GM19025 (cell line): ENCODE results near the gene PDIA3.
"Not testable (repeated sequence)": the region's sequence is repeated elsewhere in the genome, so short reads cannot be mapped to it uniquely, and the experiment has no call there.

Experiments used
- ATAC-seq: cut with Tn5 transposase; IDR thresholded peaks from one replicate; pipeline ENCODE4 v1.9.1; 2021; ENCODE audit warnings: mild to moderate bottlenecking, low read depth, moderate library complexity; ENCODE audit not compliant: unreplicated experiment

The PDIA3 gene

DNA sequence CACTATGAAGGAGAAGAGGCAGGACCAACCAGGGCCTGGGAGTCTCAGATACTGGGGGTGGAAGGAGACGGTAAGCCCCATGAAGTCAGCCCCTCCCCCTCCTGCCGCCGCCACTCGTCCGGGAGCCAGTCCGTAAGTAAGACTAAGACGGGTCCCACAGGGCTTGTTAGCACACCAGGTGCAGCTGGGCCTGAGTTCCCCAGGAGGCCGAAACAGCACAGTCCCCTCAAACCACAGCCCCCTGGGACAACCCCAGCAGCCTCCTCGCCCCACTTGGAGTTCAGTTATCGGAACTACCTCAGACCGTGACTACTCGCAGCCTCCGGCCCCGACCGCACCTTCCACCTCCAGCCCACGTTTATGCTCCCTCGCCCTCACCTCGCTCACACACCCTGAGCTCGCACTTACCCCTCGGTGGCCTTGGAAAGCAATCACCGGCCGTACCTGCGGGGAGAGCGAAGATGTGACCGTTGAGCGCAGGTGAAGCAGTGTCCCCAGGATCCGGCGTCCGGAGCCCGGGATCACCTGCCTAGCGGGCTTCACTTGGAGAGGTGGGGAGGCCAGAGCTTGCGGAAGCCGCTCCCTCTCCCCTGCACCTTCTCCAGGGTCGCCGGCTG is 30.0 kb downstream of the PDIA3 start:
- ATAC-seq, result peak; percentile 67

DNA sequence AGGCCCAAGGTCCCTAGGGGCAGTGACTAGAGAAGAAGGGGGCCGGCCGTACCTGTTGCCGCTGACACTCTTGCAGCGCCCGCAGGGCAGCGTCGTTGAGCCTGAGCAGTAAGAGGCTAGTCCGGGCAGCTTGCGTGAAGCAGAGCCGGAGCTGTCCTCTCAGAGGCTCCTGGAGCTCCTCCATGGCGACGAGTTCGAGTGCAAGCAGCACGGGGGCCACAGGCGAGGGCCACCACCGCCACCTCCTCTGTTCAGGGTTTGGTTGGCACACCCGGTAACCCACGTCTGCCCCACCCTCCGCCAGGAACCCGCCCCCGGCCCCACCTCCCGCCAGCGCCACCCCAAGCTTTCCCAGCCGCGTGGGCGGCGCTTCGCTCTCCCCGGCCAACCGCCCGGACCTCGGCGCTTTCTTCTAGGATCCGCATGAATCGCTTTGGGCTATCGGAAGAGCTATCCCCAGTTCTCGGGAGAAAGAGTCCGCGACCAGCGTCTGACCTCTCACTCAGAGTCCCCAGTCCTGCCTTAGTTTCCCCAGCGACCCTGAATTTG is 30.6 kb downstream of the PDIA3 start, which contains the start of gene ELL3:
ELL3 (minus strand) TSS at position 249 of the 549 bp plus-strand sequence; CDS start at position 184, 65 bp downstream.
- ATAC-seq, result peak; percentile 35

DNA sequence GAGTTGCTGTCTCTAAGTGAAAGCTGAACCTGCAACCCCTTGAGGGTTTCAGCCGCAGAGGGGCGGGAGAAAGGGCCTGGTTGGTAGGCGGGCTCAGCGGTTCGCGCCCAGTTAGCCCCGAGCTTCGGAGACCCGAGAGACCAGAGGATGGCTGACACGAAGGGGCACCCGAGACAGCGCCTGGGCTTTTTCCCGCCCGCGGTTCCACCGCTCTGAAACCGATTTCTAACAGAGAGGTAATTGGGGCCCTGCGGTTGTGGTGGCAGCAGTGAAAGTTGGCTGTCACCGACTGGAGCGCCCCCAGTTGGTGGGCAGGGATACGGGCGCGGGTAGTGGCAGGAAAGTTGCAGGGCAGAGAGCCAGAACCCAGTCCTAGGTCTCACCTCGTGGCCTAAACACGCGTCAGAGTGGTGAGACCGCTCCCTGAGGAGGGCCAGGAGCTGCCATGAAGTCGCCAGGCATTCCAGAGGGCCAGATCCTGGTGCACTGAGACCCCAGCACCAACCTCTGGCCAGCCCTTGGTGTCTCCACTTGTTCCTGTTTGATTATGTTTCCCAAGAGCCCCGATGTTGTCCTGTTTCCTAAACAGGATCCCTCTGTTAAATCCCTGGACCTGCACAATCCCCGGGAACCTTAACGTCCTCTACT is 31.2 kb downstream of the PDIA3 start:
- ATAC-seq, result peak; percentile 38

DNA sequence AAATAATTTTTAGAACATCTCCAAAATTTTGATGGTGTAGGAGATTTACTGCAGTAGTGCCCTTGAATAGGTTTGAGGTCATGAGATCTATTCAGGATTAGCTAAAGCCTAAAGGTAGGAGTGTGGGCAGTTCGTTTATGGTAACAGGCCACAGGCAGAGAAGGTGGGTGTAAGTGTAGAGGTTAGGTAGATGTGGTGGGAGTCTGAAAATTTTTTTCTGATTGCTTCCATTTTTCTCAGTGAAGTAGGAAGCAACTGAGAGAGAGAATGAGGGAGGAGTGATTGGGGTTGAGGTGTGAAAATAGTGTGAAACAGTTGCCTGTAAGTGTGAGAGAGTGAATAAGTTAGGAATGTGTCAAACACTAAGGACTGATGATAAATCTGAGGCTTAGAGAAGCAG is 32.8 kb downstream of the PDIA3 start:
- ATAC-seq, result no peak

DNA sequence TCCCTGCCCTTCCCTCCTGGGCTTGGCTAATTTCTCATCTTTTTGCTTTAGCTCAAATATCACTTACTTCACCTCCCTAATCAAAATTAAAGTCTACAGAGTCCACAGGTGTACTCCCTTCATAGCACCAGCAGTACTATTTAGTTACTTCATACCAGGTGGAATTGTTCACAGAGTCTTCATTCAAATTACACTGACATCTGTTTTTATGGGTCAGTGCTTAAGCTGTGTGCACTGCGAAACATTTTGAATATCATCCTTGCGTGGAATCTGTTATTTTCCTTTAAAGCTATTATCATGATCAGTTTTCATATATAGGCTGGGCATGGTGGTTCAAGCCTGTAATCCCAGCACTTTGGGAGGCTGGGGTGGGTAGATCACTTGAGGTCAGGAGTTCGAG is 43.2 kb downstream of the PDIA3 start:
- no peak for ATAC-seq

DNA sequence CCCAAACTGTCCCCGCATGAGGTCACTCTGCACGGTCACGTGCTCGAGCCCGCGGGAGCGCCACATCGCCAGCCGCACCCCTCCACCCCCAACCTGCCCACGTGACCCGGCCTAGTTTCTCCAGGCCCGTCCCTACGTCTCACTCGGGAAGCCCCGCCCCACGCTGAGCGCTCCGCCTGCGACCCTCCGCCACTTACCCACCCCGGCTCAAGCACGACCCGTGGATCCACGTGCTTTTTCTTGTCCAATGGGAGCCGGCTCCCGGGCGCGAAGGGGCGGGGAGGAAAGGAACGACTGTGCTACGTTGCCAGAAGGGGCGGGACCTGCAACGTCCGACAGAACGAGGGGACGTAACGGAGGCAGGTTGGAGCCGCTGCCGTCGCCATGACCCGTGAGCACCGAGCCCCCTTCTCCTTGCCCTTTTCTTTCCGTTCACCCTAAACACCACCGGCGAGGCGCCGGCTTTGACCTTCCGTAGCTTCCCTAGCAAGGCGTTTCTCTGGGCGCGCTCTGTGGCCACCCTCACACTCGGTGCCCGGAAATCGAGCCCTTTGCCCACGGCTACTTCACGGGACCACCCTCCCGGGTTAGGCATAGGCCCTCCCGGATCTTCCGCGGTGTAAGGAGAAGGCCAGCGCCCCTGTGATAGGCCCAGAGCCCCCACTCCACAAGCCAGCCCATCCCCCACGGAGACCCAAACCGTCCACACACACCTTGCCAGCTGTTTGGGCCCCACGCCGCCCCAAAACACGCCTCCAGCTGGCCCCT is 45.9 kb downstream of the PDIA3 start, which contains the start of gene SERF2:
SERF2 (plus strand) TSS at position 328 of the 768 bp plus-strand sequence; CDS start at position 385, 57 bp downstream.
- peak; percentile 86 for ATAC-seq

DNA sequence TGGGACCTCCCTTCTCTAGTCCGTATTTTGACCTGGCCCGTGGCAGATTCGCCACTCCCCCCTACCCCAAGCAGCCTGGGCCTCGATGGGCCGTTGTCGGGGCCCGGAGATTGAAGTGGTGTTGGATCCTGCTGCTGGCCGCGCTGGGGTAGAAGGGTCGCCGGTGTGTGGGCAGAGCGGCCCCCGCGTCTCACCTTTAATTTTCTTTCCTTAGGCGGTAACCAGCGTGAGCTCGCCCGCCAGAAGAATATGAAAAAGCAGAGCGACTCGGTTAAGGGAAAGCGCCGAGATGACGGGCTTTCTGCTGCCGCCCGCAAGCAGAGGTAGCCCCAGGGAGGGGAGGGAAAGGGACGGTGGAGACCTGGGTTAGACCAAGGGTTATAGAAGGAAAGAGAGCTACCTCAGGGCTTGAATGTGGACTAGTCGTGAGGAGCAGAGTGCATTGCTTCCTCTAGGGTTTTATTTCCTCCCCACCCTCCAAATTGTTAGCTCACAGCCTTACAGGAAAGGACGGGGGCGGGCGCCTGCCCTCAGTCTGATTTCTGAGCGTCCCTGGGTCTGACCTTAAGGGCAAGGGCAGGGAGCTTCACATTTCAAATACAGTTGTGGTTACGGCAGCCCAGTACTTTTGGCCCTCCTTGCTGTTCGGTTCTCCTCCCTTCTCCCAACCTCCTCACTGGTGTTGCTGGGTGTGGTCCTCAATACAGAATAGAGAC is 46.7 kb downstream of the PDIA3 start:
- ATAC-seq, result no peak

DNA sequence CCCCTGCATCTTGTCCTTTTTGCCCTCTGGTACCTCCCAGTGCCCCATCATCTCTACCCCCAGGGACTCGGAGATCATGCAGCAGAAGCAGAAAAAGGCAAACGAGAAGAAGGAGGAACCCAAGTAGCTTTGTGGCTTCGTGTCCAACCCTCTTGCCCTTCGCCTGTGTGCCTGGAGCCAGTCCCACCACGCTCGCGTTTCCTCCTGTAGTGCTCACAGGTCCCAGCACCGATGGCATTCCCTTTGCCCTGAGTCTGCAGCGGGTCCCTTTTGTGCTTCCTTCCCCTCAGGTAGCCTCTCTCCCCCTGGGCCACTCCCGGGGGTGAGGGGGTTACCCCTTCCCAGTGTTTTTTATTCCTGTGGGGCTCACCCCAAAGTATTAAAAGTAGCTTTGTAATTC is 47.4 kb downstream of the PDIA3 start:
- ATAC-seq, result no peak

DNA sequence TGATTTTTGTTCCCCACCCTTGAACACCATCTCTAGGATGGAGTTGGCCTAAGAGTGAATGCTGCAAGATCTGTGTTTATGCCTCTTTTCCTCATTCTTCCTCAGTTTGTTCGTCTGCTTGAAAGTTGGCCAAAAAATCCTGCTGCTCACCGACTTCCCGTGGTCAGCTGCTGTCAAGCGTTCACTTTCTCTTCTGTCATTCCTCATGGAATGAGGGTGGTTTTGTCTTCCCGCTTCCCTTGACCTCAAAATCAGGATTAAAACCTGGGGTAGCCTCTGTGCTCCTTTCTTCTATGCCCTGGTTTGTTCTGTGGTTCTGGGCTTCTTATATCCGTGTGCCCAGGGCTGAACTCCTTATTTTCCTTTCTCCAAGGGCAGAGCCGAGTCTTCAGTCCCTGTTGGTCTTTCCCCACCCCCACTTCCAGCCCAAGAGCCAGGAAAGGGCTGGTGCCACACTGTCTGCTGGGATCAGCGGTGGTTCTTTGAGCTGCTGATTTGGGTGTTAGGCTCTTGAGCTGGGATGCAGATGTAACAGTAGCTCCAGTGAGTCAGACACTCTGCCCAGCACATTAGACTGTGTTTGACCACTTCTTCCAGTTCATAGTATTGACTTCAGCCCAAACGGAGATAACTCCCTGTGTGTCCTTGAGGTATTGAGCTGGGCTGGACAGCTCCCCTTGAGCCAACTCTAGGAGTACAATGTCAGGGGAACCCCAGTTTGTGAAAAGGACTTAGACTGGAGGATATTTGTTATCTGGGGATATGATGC is 48.2 kb downstream of the PDIA3 start:
- ATAC-seq, result no peak

DNA sequence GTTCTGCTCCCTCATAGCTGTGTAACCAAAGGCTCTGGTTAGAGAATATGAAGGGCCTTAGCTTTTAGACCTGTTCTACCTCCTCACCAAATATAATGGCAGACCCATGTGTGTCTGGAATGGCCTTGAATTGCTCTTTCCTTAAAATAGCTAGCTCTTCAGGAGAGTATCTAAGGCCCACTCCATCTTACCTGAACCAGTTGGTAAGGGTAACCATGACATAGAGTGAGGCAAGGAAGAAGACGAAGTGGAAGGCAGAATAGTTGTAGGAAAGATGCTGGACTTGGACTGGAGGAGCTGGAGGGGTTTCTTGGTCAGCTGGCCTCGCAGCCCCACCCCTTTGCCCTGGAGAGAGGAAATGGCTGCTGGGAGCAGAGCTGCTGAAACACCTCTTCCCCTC is 49.0 kb downstream of the PDIA3 start:
- ATAC-seq, result no peak

DNA sequence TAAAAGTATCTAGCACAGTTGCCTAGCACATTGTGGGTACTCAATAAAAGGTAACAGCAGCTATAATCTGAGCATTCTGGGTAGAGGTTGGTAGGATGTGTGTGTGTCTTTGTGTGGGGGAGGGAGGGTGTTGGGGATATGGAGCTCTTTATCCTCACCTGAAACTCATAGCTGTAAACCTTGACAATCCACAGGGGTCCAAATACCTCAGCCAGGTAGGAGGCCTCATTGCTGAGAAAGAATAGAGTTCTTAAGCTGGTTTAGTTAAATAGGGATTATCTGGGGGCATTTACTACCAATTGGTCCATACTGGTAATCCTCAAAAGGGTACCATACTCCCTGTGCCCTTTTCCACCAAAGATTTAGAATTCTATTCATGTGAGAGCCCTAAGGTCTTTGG is 49.8 kb downstream of the PDIA3 start:
- no peak for ATAC-seq

DNA sequence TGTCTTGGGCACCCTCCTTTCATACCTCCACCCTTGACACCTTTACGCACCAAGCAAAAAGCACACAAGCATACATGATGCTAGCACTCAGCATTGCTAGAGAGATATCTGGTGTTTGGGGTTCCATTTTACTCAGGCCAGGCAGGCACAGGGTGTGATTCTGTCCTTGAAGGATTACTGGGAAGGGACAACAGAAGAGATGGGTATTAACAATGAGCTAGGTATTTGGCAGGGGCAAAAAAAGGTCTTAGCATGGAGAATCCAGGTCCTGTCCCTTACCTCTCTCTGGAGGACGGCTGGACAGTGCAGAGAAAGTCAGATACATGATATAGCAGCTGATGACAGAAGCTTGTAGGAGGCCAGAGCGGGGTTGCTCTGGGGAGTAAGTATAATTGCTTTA is 50.3 kb downstream of the PDIA3 start:
- no peak for ATAC-seq

DNA sequence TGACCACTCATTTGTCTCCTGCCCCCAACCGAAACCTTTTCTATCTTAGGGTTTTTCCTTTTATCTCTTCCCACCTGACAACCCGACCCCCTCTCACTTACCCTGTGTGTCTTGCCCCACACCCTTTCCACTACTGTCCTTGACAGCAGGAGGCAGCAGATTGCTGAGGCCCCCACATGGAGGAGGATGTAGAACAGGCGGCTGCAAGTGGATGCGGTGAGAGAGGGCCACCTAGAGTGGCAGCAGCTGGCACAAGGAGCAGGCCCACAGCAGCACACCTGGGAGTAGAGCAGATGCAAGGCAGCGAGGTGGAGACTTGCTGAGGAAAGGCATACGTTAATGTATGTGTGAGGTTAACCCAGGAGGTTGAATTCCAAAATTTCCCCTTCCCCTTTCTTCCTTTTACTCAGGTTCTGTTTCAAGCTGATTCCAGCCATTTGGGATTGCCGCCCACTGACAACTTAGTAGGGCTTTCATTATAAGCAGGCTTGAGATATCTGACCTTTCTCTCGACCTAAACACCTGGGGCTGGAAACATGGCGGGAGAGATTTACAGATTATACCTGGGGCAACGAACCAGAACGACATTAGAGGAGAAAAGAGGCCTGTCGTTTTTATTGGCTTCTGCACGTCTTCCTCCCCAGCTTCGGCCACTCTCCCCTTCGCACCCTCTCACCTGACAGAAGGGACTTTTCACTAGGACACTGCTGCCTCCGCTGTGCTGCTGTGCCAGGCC is 53.1 kb downstream of the PDIA3 start:
- ATAC-seq, result no peak

DNA sequence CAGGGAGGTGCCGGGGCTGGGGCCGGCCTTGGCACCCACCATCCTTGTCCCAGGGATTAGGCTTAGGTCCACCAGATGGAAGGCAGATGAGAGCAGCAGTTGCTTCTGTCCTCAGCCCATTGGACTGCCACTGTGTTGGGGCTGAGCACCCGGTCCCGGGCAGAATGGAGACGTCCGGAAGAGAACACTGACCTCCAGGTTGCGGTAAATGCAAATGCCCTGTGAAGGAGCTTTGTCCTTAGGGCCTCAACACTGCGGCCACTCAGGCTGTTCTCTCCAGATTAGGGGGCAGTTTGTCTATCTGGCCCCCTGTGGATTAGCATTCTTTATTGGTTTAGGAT is 53.7 kb downstream of the PDIA3 start, which contains the start of gene SERINC4:
SERINC4 (minus strand) TSS at position 276 of the 341 bp plus-strand sequence; CDS start at position 42, 234 bp downstream.
- ATAC-seq, result no peak

DNA sequence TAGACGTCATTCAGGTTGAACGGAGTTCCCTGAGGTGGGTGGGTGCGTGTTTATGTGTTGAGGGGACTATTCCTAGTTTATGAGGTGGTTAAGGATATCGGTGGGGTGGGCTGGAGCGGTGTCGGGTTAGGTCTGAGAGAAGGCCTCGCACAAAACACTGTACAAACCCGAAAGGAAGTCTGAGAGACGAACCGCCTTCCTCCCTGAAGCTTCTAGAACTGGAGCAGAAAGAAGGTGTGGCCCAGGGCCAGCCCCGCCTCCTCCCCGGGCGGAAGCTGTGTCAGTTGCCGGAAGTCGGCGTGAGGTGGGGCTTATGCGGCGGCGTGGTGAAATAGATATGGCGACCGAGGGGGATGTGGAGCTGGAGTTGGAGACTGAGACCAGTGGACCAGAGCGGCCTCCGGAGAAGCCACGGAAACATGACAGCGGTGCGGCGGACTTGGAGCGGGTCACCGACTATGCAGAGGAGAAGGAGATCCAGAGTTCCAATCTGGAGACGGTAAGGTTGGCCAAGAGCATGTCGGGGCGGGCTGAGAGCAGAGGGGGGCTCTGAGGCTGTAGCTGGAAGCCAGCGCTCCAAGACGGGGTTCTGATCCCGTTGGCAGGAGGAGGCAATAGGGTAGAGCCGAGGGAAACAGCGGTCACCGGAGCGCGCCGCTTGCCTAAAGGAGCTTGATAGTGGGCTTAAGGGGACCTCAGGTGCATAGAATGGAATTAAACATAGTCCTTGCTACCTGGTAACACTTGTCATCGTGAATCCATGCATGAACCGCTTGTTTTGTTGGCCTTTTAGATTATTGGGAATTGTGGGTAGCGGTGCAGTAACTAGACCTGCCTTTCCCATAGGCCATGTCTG is 54.3 kb downstream of the PDIA3 start, which contains the start of gene HYPK:
HYPK (plus strand) TSS at position 314 of the 856 bp plus-strand sequence; CDS start at position 338, 24 bp downstream.
- ATAC-seq, result peak; percentile 89

DNA sequence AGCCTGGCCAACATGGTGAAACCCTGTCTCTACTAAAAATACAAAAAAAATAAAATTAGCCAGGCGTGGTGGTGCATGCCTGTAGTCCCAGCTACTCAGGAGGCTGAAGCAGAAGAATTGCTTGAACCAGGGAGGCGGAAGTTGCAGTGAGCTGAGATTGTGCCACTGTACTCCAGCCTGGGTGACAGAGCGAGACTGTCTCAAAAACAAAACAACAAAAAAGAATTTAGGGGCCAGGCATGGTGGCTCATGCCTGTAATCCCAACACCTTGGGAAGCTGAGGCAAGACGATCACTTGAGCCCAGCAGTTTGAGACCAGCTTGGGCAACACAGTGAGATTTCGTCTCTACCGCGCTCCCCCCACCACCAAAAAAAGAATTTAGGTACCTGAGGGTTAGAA is 56.4 kb downstream of the PDIA3 start:
- not testable (repeated sequence) for ATAC-seq

DNA sequence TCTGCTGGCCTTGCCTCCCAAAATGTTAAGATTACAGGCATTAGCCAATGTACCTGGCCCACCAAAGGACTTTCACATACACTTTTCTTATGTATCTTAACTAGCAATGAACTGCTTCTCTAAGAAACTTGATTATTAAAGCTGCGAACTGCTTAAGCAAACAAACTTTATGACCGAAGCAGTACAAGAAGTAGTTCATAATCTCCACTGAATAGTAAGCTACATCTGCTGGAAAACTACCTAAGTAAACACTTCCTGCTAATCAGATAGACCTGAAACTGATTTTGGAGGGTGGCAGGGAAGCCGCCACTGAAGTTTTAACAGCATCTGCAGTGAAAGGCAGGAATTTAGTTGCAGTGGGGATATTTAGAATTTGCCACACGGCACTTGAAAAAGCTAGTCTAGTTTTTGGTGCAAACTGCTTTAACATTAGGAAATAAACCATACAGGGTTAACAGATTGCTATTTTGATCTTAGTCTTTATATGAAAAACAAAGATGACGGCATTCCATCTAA is 62.3 kb downstream of the PDIA3 start:
- no peak for ATAC-seq
